K562 (cell line): ENCODE data around the gene RTL5. TPM values are rescaled to one million over a fixed set of nuclear protein-coding genes. Genes with fewer than 3 reads are reported as not detected.

ENCODE experiments used
- ATAC-seq: fragments of 200-7000 bp; cut with Tn5 transposase; 3 replicates; pipeline ENCODE4 v1.9.1; 2020; ENCODE audit warnings: moderate library complexity
- BruUV-seq: library from RNA; stranded (reverse); fragments of 400-500 nt; replicated peaks from 2 replicates; lab custom pipeline; 2021; lab: Mats Ljungman, UMichigan
- CTCF ChIA-PET: fragments of 300-600 bp; formaldehyde crosslinking; extraction: SDS; loops from one replicate; lab custom pipeline; 2021; ENCODE audit warnings: low intra/inter-chr PET ratio; lab: Yijun Ruan, JAX
- POLR2A ChIA-PET: fragments of 300-600, 350-650 bp; sonication (Branson Sonifier 250); formaldehyde crosslinking; extraction: SDS; loops from one replicate; lab custom pipeline; 2021; ENCODE audit warnings: antibody characterized with exemption, inconsistent platforms; lab: Yijun Ruan, JAX
- DNase-seq, 4 experiments: peaks; one replicate each; pipeline versions ENCODE4 v3.0.0 to v3.0.0-alpha.2; 2011 to 2018; ENCODE audit warnings: low spot score in 3 of 4, mixed read lengths in 3 of 4; ENCODE audit errors: extremely low read depth in 1 of 4
- FAIRE-seq: peaks from 2 replicates; lab custom pipeline; 2011; peaks lifted over from hg19 to GRCh38; lab: Jason Lieb, UNC
- H2AFZ ChIP-seq: 2 replicates; pipeline ENCODE4 v1.6.0; 2011; ENCODE audit warnings: low read depth, low read length, control low read depth, inconsistent platforms
- H3K27ac ChIP-seq: fragments of 200-600 bp; 3 replicates; pipeline ENCODE4 v1.8.0; 2011; ENCODE audit warnings: low read depth, mild to moderate bottlenecking, control low read depth, inconsistent platforms, low read length, moderate library complexity, mixed read lengths; ENCODE audit errors: extremely low read depth
- H3K27me3 ChIP-seq, 2 experiments: fragments of 300-600 bp in 1 of 2; 2 replicates in 1 of 2; 3 replicates in 1 of 2; pipeline versions ENCODE4 v1.6.0 to v1.8.0; 2011; ENCODE audit warnings: inconsistent platforms in 2 of 2, low read length in 2 of 2, mild to moderate bottlenecking in 1 of 2, mixed read lengths in 1 of 2, moderate library complexity in 1 of 2; ENCODE audit not compliant: control insufficient read depth in 2 of 2, insufficient read depth in 2 of 2
- H3K36me3 ChIP-seq: fragments of 300-600 bp; 3 replicates; pipeline ENCODE4 v1.8.0; 2011; ENCODE audit warnings: mild to moderate bottlenecking, low read length, inconsistent platforms; ENCODE audit not compliant: control insufficient read depth, insufficient read depth
- H3K4me1 ChIP-seq, 2 experiments: fragments of 200-600 bp in 1 of 2; replicated peaks in 1 of 2; 2 replicates in 1 of 2; 3 replicates in 1 of 2; pipeline versions ENCODE4 v1.5.1 to v1.8.0; 2011; ENCODE audit warnings: inconsistent platforms in 2 of 2, low read length in 2 of 2, mild to moderate bottlenecking in 1 of 2, mixed read lengths in 1 of 2, moderate library complexity in 1 of 2; ENCODE audit not compliant: control insufficient read depth in 2 of 2, insufficient read depth in 2 of 2
- H3K4me2 ChIP-seq: 2 replicates; pipeline ENCODE4 v1.6.1; 2011; ENCODE audit warnings: low read length, control low read depth, inconsistent platforms, mixed read lengths; ENCODE audit not compliant: insufficient read depth
- H3K4me3 ChIP-seq: fragments of 200-600 bp; sonication (generic), shearing (Covaris generic); 2 replicates; pipeline ENCODE4 v1.5.1; 2016; ENCODE audit warnings: control low read depth, inconsistent platforms
- H3K79me2 ChIP-seq: fragments of 200-600 bp; 3 replicates; pipeline ENCODE4 v1.8.0; 2011; ENCODE audit warnings: low read length, inconsistent platforms; ENCODE audit not compliant: control insufficient read depth, insufficient read depth
- H3K9ac ChIP-seq, 2 experiments: 2 replicates each; pipeline versions ENCODE4 v1.6.0 to v1.6.1; 2011; ENCODE audit warnings: low read depth in 2 of 2, low read length in 2 of 2, control low read depth in 1 of 2, inconsistent platforms in 1 of 2, mild to moderate bottlenecking in 1 of 2, mixed read lengths in 1 of 2; ENCODE audit not compliant: insufficient read depth in 1 of 2
- H3K9me1 ChIP-seq: one replicate; pipeline ENCODE4 v1.6.0; 2011; ENCODE audit warnings: inconsistent platforms, mild to moderate bottlenecking, low read length, moderate library complexity; ENCODE audit not compliant: control insufficient read depth, insufficient read depth
- H3K9me3 ChIP-seq: replicated peaks from 2 replicates; pipeline ENCODE4 v1.5.1; 2011; ENCODE audit warnings: low read depth, low read length, inconsistent platforms; ENCODE audit not compliant: control insufficient read depth, insufficient read depth
- H4K20me1 ChIP-seq: replicated peaks from 2 replicates; pipeline ENCODE4 v1.6.1; 2011; ENCODE audit warnings: low read length, inconsistent platforms, mixed read lengths; ENCODE audit not compliant: control insufficient read depth, insufficient read depth
- ADNP ChIP-seq: fragments of 200-800 bp; sonication (Bioruptor generic); IDR thresholded peaks from 2 replicates; pipeline ENCODE4 v1.6.1; 2016; ENCODE audit warnings: missing genetic modification characterization, missing compliant biosample characterization
- CBX8 ChIP-seq: fragments of 200-600 bp; sonication (generic); IDR thresholded peaks from 2 replicates; pipeline ENCODE4 v1.6.1; 2012; ENCODE audit warnings: borderline replicate concordance, mixed run types, low read depth, mild to moderate bottlenecking, moderate library complexity, mixed read lengths, low read length, control low read depth, inconsistent platforms; ENCODE audit not compliant: poor library complexity, severe bottlenecking; ENCODE audit errors: extremely low read depth
- CHD4 ChIP-seq: fragments of 200-600 bp; sonication (generic); IDR thresholded peaks from 3 replicates; pipeline ENCODE4 v1.6.1; 2012; ENCODE audit warnings: low read depth, mild to moderate bottlenecking, mixed read lengths, low read length, inconsistent platforms; ENCODE audit not compliant: insufficient read depth, insufficient replicate concordance, poor library complexity, severe bottlenecking
- HBP1 ChIP-seq: fragments of 450-650 bp; formaldehyde crosslinking; IDR thresholded peaks from 2 replicates; pipeline ENCODE4 v1.4.0; 2022; ENCODE audit warnings: missing genetic modification characterization
- HDAC2 ChIP-seq: fragments of 450-650 bp; IDR thresholded peaks from 2 replicates; pipeline ENCODE4 v1.6.1; 2016; ENCODE audit warnings: mild to moderate bottlenecking
- SIX5 ChIP-seq, 2 experiments: IDR thresholded peaks; 2 replicates each; pipeline ENCODE4 v1.6.1; 2011; ENCODE audit warnings: low read length in 2 of 2, borderline replicate concordance in 1 of 2, low read depth in 1 of 2, mild to moderate bottlenecking in 1 of 2, moderate library complexity in 1 of 2; ENCODE audit not compliant: insufficient read depth in 1 of 2
- TOE1 ChIP-seq, 2 experiments: fragments of 450-650 bp in 1 of 2; sonication (generic) in 1 of 2; formaldehyde crosslinking in 1 of 2; IDR thresholded peaks; 2 replicates each; pipeline versions ENCODE4 v1.7.1 to v1.8.0; 2016 to 2022; ENCODE audit warnings: borderline replicate concordance in 2 of 2, mild to moderate bottlenecking in 2 of 2, antibody characterized with exemption in 1 of 2, inconsistent platforms in 1 of 2, low read depth in 1 of 2, missing genetic modification reagents in 1 of 2, moderate library complexity in 1 of 2
- ZFP36 ChIP-seq: fragments of 150-350 bp; IDR thresholded peaks from 2 replicates; pipeline ENCODE4 v1.6.1; 2018; ENCODE audit warnings: low read length, low read depth; ENCODE audit not compliant: partially characterized antibody
- ZNF644 ChIP-seq: fragments of 200-800 bp; sonication (Bioruptor generic); IDR thresholded peaks from 2 replicates; pipeline ENCODE4 v1.6.1; 2016; ENCODE audit warnings: low read depth, missing genetic modification characterization, missing compliant biosample characterization
- WGBS: fragments of 100-300 bp; shearing (Covaris generic); methylation state at CpG from one replicate; pipeline ENCODE4 v1.1.6; 2016; ENCODE audit warnings: low coverage, mixed read lengths; ENCODE audit not compliant: insufficient coverage; ENCODE audit errors: missing lambda C conversion rate; 5-methylcytosine and 5-hydroxymethylcytosine counted together
- in situ Hi-C: fragments of 300-500 bp; cut with MboI; formaldehyde crosslinking; loops from 4 replicates; pipeline ENCODE4 v1.15.0; 2018; ENCODE audit warnings: inconsistent platforms, mixed read lengths
- intact Hi-C: fragments of 100-400 bp; cut with micrococcal nuclease; formaldehyde crosslinking; loops from 2 replicates; pipeline ENCODE4 v1.14.2; 2022
- polyA plus RNA-seq, 8 experiments: library from polyadenylated mRNA; depleted of rRNA in 4 of 8; stranded (reverse) in 5 of 8; unstranded in 3 of 8; fragments of >200 nt; fragmentation: Nextera tagmentation in 2 of 8; fragmentation: Illumina TruSeq in 1 of 8; extraction: Ambion mirVana in 2 of 8; extraction: Trizol in 1 of 8; gene quantifications; 2 replicates each; pipeline versions ENCODE4 v1.2.1 to v1.2.3, GENCODE V29; 2011 to 2014; ENCODE audit warnings: inconsistent platforms in 1 of 8, missing spikeins in 1 of 8
- total RNA-seq, 7 experiments: library from RNA; depleted of rRNA in 6 of 7; stranded (reverse); fragments of >200 nt in 6 of 7; fragmentation: Illumina TruSeq in 2 of 7; extraction: Trizol in 2 of 7; gene quantifications; 2 replicates each; pipeline versions ENCODE4 v1.2.1 to v1.2.3, GENCODE V29; 2011 to 2021; ENCODE audit warnings: low replicate concordance in 1 of 7

The RTL5 gene
- total and polyA plus RNA-seq, 9 of the 15 experiments (the other 6 are each of a cell fraction or from before 2014, with no cell fraction given): 0.03 TPM; not detected in 8

GRCh38 chrX:72158773-72159172, 27.1 kb upstream of the RTL5 start:
- DNase-seq (no peak), FAIRE-seq (no peak), ATAC-seq (no peak)
- Histone ChIP-seq H3K27ac (no peak overlapping the region), H3K9me3 (no peaks in the 10 kb centered on the region; the same call in 1 of the 2 replicates), H2AFZ (no peak overlapping the region), H3K79me2 (no peaks in the 10 kb centered on the region), H3K4me3 (no peak overlapping the region), H4K20me1 (no peaks in the 10 kb centered on the region), H3K4me2 (no peak overlapping the region), H3K36me3 (no peaks in the 10 kb centered on the region), H3K27me3 (no peaks in the 10 kb centered on the region; a peak in 1 of 5 replicates), H3K9ac (no peak overlapping the region), H3K9me1 (no peaks in the 10 kb centered on the region), H3K4me1 (no peaks in the 10 kb centered on the region)
- CTCF ChIA-PET: no interaction called here
- no TSS peak for BruUV-seq
- in situ Hi-C loops (no loop called here), intact Hi-C loops (no loop called here)
- POLR2A ChIA-PET: no interaction called here
- 3% methylated on average over 3 of the region's 3 CpGs for WGBS
- TF ChIP-seq CBX8 (no peak), SIX5 (IDR thresholded peaks at IDR 0.05; ENCODE audit: borderline replicate concordance in 1 of 2, insufficient read depth in 1 of 2, low read depth in 1 of 2, low read length in 2 of 2) (no peak), TOE1 (IDR thresholded peaks at IDR 0.05; ENCODE audit: borderline replicate concordance) (no peak), TOE1 (CRISPR knock-in tag; IDR thresholded peaks at IDR 0.05; ENCODE audit: borderline replicate concordance, low read depth) (no peak), ZFP36 (peak; percentile 59), HDAC2 (no peak), ADNP (tag) (no peak), HBP1 (CRISPR knock-in tag) (no peak), ZNF644 (no peak), CHD4 (no peak)
